K562 (cell line): Measurements from ENCODE around the gene NR1D2. TPM values are rescaled to one million over a fixed set of nuclear protein-coding genes. Genes with fewer than 3 reads are reported as not detected.
A peak's percentile ranks its signal among the peaks of the same experiment; 100 is the strongest.

Source experiments
- CBX3 ChIP-seq, 2 experiments: IDR thresholded peaks; 1 replicate in 1 of 2; 2 replicates in 1 of 2; pipeline ENCODE4 v1.6.1; 2012; ENCODE audit warnings: inconsistent platforms in 2 of 2, low read length in 2 of 2, borderline replicate concordance in 1 of 2, control low read depth in 1 of 2
- FOXJ2 ChIP-seq: fragments of 200-800 bp; sonication (Bioruptor generic); IDR thresholded peaks from 2 replicates; pipeline ENCODE4 v1.6.1; 2016; ENCODE audit warnings: missing genetic modification characterization, missing compliant biosample characterization
- HNRNPH1 ChIP-seq: fragments of 200-400 bp; formaldehyde crosslinking; optimal IDR thresholded peaks from 2 replicates; pipeline ENCODE3; 2017; ENCODE audit warnings: low read depth, mild to moderate bottlenecking, low read length, moderate library complexity
- KDM4B ChIP-seq, 2 experiments: fragments of 450-650 bp in 1 of 2; sonication (generic) in 1 of 2; IDR thresholded peaks; 2 replicates each; pipeline ENCODE4 v1.6.1; 2016 to 2017; ENCODE audit warnings: borderline replicate concordance in 2 of 2, antibody characterized with exemption in 1 of 2, low read depth in 1 of 2, mild to moderate bottlenecking in 1 of 2
- MCM3 ChIP-seq: fragments of 450-650 bp; IDR thresholded peaks from 2 replicates; pipeline ENCODE4 v1.6.1; 2016
- MYC ChIP-seq, 2 experiments: fragments of 250-450 bp in 1 of 2; sonication (Bioruptor Pico) in 1 of 2; IDR thresholded peaks; 2 replicates each; pipeline versions ENCODE4 v1.5.1 to v1.6.1; 2012 to 2021; ENCODE audit warnings: low read depth in 2 of 2, borderline replicate concordance in 1 of 2, improper control_type of control experiment in 1 of 2, low read length in 1 of 2, mild to moderate bottlenecking in 1 of 2, moderate library complexity in 1 of 2
- RAD21 ChIP-seq, 2 experiments: fragments of 250-450 bp in 1 of 2; fragments of 450-650 bp in 1 of 2; sonication (Bioruptor Pico) in 1 of 2; formaldehyde crosslinking in 1 of 2; IDR thresholded peaks in 1 of 2; conservative IDR thresholded peaks in 1 of 2; 2 replicates each; pipeline versions ENCODE4 v1.4.0 to v1.8.0; 2020 to 2022; ENCODE audit warnings: mild to moderate bottlenecking in 2 of 2, moderate library complexity in 1 of 2
- SLC30A9 ChIP-seq: fragments of 250-450 bp; sonication (Bioruptor Pico); IDR thresholded peaks from 2 replicates; pipeline ENCODE4 v1.8.0; 2022; ENCODE audit warnings: mild to moderate bottlenecking, moderate library complexity
- TAF1 ChIP-seq: IDR thresholded peaks from 2 replicates; pipeline ENCODE4 v1.6.1; 2011; ENCODE audit warnings: mild to moderate bottlenecking, low read length, moderate library complexity; ENCODE audit not compliant: insufficient read depth, control insufficient read depth, severe bottlenecking; ENCODE audit errors: extremely low read depth
- TBP ChIP-seq: optimal IDR thresholded peaks from 2 replicates; pipeline ENCODE3; 2011; ENCODE audit warnings: low read depth, low read length, improper control_type of control experiment
- TEAD4 ChIP-seq, 2 experiments: sonication (generic) in 1 of 2; formaldehyde crosslinking in 1 of 2; IDR thresholded peaks; 2 replicates each; pipeline versions ENCODE4 v1.6.1 to v1.8.0; 2012 to 2022; ENCODE audit warnings: borderline replicate concordance in 1 of 2, inconsistent platforms in 1 of 2, low read length in 1 of 2, mild to moderate bottlenecking in 1 of 2, missing genetic modification reagents in 1 of 2
- ZNF274 ChIP-seq: IDR thresholded peaks from 2 replicates; pipeline ENCODE4 v1.6.1; 2011; ENCODE audit warnings: low read depth, mild to moderate bottlenecking, low read length, moderate library complexity, borderline replicate concordance
- polyA plus RNA-seq, 8 experiments: library from polyadenylated mRNA; depleted of rRNA in 4 of 8; stranded (reverse) in 5 of 8; unstranded in 3 of 8; fragments of >200 nt; fragmentation: Nextera tagmentation in 2 of 8; fragmentation: Illumina TruSeq in 1 of 8; extraction: Ambion mirVana in 2 of 8; extraction: Trizol in 1 of 8; gene quantifications; 2 replicates each; pipeline versions ENCODE4 v1.2.1 to v1.2.3, GENCODE V29; 2011 to 2014; ENCODE audit warnings: inconsistent platforms in 1 of 8, missing spikeins in 1 of 8
- total RNA-seq, 7 experiments: library from RNA; depleted of rRNA in 6 of 7; stranded (reverse); fragments of >200 nt in 6 of 7; fragmentation: Illumina TruSeq in 2 of 7; extraction: Trizol in 2 of 7; gene quantifications; 2 replicates each; pipeline versions ENCODE4 v1.2.1 to v1.2.3, GENCODE V29; 2011 to 2021; ENCODE audit warnings: low replicate concordance in 1 of 7
- TF ChIP-seq, protein P1 (sequence below): fragments of 450-650 bp; formaldehyde crosslinking; IDR thresholded peaks from 2 replicates; pipeline ENCODE4 v1.4.0; 2020; ENCODE audit warnings: mild to moderate bottlenecking
- TF ChIP-seq, protein P2 (sequence below): sonication (generic); formaldehyde crosslinking; IDR thresholded peaks from 2 replicates; pipeline ENCODE4 v1.8.0; 2022; ENCODE audit warnings: mild to moderate bottlenecking, missing genetic modification reagents
- TF ChIP-seq, protein P3 (sequence below): sonication (generic); formaldehyde crosslinking; IDR thresholded peaks from 2 replicates; pipeline ENCODE4 v1.9.0; 2022; ENCODE audit warnings: mild to moderate bottlenecking, missing genetic modification reagents
- TF ChIP-seq, protein P4 (sequence below): fragments of 150-350 bp; conservative IDR thresholded peaks from 2 replicates; pipeline ENCODE4 v1.6.1; 2014; ENCODE audit warnings: low read length

Gene NR1D2
- total and polyA plus RNA-seq, 9 of the 15 experiments (the other 6 are each of a cell fraction or from before 2014, with no cell fraction given): 1.2 to 5.5 (median 2.9) TPM

DNA sequence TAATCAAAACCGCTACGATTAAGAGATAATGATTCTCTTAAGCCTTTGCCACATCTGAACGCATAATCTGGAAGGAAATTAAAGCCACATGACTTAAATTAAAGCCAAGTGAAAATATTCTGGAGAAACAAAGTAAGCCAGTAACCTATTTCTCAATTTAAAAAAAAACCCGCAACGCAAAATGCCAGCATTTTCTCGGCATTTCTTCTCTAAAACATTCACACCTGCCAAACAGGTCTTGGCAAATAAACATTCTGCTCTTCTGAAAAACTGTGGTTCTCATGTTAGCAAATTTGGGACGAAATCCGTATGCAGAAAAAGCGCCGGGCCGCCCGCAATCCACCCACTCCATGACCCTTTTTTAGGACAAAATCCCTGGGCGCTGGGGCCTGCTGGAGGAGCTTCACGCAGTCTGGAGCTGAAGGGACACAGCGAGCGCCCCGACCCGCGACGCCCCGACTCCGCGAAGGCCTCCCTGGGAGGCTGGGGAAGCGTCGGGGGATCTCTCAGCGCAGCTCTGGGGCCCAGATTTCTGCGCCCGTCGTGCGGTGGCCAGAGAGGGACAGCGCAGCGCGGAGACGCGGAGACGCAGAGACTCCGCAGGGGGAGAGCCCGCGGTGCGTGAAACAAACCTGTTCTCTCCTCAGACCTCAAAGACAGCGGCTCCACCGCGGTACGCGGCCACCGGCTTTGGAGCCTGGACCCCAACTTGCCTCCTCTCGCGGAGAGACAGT is 28.8 kb upstream of the NR1D2 start (continued):
- TF ChIP-seq, protein P1, sequence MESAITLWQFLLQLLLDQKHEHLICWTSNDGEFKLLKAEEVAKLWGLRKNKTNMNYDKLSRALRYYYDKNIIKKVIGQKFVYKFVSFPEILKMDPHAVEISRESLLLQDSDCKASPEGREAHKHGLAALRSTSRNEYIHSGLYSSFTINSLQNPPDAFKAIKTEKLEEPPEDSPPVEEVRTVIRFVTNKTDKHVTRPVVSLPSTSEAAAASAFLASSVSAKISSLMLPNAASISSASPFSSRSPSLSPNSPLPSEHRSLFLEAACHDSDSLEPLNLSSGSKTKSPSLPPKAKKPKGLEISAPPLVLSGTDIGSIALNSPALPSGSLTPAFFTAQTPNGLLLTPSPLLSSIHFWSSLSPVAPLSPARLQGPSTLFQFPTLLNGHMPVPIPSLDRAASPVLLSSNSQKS (CRISPR knock-in tag): no peak
- no peak for TF ChIP-seq HNRNPH1
- TF ChIP-seq, protein P2, sequence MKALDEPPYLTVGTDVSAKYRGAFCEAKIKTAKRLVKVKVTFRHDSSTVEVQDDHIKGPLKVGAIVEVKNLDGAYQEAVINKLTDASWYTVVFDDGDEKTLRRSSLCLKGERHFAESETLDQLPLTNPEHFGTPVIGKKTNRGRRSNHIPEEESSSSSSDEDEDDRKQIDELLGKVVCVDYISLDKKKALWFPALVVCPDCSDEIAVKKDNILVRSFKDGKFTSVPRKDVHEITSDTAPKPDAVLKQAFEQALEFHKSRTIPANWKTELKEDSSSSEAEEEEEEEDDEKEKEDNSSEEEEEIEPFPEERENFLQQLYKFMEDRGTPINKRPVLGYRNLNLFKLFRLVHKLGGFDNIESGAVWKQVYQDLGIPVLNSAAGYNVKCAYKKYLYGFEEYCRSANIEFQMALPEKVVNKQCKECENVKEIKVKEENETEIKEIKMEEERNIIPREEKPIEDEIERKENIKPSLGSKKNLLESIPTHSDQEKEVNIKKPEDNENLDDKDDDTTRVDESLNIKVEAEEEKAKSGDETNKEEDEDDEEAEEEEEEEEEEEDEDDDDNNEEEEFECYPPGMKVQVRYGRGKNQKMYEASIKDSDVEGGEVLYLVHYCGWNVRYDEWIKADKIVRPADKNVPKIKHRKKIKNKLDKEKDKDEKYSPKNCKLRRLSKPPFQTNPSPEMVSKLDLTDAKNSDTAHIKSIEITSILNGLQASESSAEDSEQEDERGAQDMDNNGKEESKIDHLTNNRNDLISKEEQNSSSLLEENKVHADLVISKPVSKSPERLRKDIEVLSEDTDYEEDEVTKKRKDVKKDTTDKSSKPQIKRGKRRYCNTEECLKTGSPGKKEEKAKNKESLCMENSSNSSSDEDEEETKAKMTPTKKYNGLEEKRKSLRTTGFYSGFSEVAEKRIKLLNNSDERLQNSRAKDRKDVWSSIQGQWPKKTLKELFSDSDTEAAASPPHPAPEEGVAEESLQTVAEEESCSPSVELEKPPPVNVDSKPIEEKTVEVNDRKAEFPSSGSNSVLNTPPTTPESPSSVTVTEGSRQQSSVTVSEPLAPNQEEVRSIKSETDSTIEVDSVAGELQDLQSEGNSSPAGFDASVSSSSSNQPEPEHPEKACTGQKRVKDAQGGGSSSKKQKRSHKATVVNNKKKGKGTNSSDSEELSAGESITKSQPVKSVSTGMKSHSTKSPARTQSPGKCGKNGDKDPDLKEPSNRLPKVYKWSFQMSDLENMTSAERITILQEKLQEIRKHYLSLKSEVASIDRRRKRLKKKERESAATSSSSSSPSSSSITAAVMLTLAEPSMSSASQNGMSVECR (CRISPR knock-in tag): peak; percentile 85
- no peak for TF ChIP-seq ZNF274
- peak; percentile 74 for TF ChIP-seq FOXJ2 (tag)
- peak in 1 of 2 experiments; percentile 5; a peak in 1 of 4 replicates for TF ChIP-seq RAD21 (CRISPR knock-in tag; conservative IDR thresholded peaks at IDR 0.05 in 1 of 2, IDR thresholded peaks at IDR 0.05 in 1 of 2)
- TF ChIP-seq TEAD4 (IDR thresholded peaks at IDR 0.05; ENCODE audit: low read length): no peak
- 0 out of 2 replicates have a peak, but pooled peaks have one; percentile 27 for TF ChIP-seq TEAD4 (CRISPR knock-in tag; IDR thresholded peaks at IDR 0.05; ENCODE audit: borderline replicate concordance)
- no peak for TF ChIP-seq MYC (IDR thresholded peaks at IDR 0.05; ENCODE audit: low read depth, low read length)
- TF ChIP-seq MYC (CRISPR knock-in tag; IDR thresholded peaks at IDR 0.05; ENCODE audit: borderline replicate concordance, low read depth): no peak
- TF ChIP-seq MCM3: no peak
- TF ChIP-seq TBP: no peak
- no peak for TF ChIP-seq SLC30A9 (CRISPR knock-in tag)
- no peak for TF ChIP-seq CBX3 (IDR thresholded peaks at IDR 0.05; ENCODE audit: borderline replicate concordance in 1 of 2, low read length in 2 of 2)
- no peak for TF ChIP-seq KDM4B (IDR thresholded peaks at IDR 0.05; ENCODE audit: borderline replicate concordance in 2 of 2, low read depth in 1 of 2)
- no peak for TF ChIP-seq TAF1
- TF ChIP-seq, protein P3, sequence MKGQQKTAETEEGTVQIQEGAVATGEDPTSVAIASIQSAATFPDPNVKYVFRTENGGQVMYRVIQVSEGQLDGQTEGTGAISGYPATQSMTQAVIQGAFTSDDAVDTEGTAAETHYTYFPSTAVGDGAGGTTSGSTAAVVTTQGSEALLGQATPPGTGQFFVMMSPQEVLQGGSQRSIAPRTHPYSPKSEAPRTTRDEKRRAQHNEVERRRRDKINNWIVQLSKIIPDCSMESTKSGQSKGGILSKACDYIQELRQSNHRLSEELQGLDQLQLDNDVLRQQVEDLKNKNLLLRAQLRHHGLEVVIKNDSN (CRISPR knock-in tag): no peak
- TF ChIP-seq, protein P4, sequence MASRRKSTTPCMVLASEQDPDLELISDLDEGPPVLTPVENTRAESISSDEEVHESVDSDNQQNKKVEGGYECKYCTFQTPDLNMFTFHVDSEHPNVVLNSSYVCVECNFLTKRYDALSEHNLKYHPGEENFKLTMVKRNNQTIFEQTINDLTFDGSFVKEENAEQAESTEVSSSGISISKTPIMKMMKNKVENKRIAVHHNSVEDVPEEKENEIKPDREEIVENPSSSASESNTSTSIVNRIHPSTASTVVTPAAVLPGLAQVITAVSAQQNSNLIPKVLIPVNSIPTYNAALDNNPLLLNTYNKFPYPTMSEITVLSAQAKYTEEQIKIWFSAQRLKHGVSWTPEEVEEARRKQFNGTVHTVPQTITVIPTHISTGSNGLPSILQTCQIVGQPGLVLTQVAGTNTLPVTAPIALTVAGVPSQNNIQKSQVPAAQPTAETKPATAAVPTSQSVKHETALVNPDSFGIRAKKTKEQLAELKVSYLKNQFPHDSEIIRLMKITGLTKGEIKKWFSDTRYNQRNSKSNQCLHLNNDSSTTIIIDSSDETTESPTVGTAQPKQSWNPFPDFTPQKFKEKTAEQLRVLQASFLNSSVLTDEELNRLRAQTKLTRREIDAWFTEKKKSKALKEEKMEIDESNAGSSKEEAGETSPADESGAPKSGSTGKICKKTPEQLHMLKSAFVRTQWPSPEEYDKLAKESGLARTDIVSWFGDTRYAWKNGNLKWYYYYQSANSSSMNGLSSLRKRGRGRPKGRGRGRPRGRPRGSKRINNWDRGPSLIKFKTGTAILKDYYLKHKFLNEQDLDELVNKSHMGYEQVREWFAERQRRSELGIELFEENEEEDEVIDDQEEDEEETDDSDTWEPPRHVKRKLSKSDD: no peak
